Suppressor macrophage (primary cell): ENCODE results near the gene SHOC2.
A peak's percentile ranks its signal among the peaks of the same experiment; 100 is the strongest.
"Not testable (repeated sequence)": the region's sequence is repeated elsewhere in the genome, so short reads cannot be mapped to it uniquely, and the experiment has no call there.

Experiments
- DNase-seq, 4 experiments: peaks; one replicate each; pipeline ENCODE4 v3.0.0-alpha.2; 2020 to 2022

Gene SHOC2

GRCh38 chr10:110901954-110902819 is 17.2 kb upstream of the SHOC2 start:
- peak in 3 of 4 experiments; percentile 15 to 18 (median 18) for DNase-seq

- no peak for DNase-seq
Observed at GRCh38 chr10:110903280-110904278, 15.8 kb upstream of the SHOC2 start.

DNA sequence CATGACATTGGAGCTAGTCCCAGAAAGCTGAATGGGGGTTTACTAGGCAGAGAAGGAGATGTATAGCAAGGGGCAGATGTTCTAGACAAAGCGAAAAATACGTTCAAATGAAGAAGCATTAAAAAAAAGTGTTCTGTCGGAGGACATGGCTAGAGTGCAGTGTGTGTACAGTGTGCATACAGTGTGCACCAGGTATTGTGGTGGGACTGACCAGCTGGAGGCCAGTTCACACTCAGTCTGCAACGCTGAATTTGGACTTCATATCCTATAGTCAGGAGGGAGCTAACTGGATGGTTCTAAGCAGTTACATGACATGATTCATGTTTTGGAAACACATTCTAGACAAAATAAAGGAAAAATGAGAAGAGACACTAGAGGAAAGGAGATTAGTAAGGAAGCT is 9.3 kb upstream of the SHOC2 start:
- DNase-seq = no peak

DNA sequence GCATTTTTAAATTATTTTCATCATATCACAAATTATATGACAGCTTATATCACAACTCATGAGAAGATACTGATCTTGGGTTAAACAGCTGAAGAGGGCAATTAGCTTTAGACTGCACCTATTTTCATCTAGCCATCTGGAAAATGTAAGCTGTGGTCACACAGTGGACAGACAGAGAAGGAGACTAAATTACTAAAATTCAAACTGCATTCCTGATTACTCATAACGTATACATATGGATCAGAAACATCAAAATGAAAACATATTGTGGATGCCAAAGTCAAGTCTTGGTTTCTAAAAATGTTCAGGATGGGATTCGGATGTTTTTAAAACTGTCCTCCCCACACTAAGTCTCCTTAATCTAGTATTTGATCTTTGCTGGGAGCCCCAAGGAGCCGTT is 7.0 kb upstream of the SHOC2 start:
- no peak for DNase-seq

DNA sequence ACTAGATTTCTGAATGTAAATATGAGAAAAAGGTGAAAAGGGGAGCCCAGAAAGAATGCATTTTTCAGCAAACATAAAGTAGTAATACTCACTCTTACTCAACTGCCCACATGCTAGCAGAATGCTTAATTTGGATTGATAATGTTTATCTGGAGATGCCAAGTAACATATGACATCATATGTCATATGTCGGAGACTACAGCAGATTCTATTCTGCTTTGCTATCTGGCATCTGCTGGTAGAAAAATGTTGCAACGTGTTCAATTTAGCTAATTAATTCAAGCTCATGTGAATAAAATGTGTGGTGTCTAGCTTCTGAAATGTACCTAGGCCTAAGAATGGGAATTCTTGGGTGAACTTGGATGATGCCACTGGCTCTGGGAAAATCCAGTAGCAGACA is 5.0 kb upstream of the SHOC2 start:
- DNase-seq = no peak

DNA sequence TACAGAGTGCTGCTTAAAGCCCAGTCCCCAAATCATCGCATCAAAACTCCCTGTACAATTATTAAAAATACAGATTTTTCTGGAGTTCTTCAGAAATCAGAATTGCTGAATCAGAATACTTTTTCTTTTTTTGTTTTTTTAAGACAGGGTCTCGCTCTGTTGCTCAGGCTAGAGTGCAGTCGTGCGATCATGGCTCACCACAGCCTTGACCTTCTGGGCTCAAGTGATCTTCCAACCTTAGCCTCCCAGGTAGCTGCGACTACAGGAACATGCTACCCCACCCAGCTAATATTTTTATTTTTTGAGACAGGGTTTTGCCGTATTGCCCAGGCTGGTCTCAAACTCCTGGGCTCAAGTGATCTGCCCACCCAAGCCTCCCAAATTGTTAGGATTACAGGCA is 4.4 kb upstream of the SHOC2 start:
- no peak for DNase-seq

GRCh38 chr10:110915600-110915999 is 3.8 kb upstream of the SHOC2 start:
- DNase-seq = not testable (repeated sequence)

GRCh38 chr10:110916554-110917346 is 2.7 kb upstream of the SHOC2 start:
- DNase-seq = no peak

DNA sequence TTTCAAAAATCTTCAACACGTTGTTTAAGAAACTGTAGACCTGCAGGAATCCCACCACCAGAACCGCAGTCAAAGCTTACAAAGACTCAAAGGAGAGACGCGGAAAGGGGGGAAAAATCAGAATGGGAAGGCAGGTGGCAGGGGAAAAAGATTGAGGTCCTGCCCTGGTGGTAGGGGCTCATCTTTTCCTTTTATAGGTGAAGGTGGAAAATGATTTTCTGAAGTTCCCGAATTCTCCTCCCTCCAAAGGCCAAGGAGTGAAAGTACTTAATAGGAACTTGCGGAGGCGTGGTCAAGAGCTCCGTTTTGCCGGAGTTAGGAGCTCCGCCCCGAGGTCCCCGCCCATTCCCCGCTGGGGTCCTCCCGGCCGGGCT is 1.1 kb upstream of the SHOC2 start:
- peak; percentile 94 to 98 (median 98) for DNase-seq

DNA sequence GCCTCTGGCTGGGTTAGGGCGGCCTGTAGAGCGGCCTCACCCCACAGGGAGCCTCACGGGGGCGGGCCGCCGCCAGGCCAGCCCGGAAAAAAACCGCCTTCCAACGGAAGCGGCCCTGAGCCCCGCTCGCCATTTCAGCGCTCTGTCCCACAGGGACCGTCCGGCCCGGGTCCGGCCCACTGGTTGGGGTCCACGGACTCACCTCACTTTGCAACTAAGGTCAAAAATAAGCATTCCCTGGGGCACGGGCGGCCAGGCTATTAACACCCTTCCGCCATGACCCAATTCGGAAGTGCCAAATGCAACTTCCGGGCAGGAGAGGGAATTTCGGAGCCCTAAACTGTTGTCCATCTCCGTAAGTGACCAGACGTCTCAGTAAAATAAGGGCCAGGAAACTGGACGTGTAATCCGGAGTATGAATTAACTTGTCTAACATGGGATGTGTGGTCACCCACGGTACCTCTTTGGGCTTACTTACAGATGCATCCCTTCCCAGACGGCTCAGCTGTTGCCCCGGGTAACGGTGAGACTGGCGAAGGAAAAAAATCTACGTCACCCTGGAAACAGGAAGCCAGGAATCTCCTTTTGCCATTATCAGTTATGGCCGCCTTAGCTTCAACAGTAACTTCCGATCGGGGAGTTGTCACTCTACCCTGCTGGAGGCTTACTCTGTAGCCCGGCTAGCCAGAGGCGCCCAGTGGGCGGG is 608 bp upstream of the SHOC2 start, which contains the start of gene BBIP1:
Gene BBIP1 (minus strand): TSS at position 538 of the 706 bp plus-strand sequence. CDS start 1,023 bp downstream, outside the sequence.
- DNase-seq = peak in 1 of 4 experiments; percentile 100

DNA sequence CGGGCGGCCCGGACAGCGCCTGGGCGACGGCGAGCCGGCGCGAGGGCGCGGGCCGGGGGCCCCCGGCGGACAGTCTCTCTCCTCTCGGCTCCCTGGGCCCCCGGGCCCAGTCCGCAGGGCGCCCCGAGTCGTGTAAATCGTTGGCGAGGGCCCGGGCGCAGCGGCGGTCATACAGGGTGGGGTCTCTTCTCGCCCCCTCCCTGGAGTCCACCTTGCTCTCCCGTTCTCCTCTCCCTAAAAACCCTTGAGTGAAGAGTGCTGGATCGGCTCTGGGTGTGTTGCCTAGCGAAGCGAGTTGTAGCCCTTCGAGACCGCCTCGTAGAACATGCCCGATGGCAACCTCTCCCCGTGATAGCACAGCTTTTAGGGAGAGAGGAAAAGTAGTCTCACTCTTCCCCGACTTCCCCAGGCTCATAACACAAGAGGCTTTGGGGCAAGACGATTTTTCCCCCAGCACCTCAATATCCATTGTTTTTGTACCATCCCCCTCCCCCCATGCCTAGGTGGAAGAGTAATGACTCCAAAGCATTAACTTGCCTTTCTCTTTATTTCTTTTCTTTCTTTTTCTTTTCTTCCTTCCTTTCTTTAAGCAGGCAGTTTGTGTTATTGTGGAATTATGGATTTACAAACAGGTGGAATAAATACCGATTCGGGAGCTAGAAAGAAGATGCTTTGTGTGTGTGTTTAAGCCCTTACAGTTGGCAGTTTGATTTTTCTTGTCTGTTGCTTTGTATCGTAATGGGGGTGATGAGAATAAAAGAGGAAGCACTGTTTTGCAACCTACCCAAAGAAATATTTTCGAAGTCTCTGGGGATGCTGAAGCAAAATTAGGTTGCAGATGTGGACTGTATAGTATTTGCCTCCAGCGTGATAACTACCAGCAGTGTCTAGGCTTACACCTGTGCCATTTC is 822 bp downstream of the SHOC2 start:
- peak; percentile 40 to 74 (median 62) for DNase-seq

DNA sequence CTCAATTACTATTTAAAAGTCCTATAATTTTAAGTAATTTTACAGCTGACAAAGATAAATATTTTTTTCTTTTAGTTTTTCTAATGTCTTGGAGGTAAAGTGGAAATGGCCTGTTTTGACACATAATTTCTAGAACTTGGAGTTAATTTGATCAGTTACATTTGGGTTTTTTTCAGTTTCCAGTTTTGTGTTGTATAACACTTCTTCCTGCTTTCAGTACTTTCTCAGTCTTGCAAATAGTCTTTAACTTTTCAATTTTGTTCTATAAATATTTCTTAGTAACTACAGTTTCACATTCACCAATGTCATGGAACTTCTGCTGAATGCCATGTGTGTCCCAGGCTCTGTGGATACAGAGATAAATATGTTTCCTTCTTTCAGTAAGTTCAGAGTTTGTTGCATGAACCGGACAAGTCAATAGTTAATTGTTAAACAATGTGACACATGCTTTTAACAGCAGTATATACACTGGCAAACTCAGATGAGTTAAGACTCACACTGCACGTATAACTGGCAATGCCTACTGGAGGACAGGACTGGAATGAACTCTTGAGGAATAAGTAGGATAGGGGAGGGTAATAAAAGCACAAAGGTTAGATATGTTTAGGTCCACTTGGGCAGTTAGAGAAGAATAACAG is 4.6 kb downstream of the SHOC2 start:
- no peak for DNase-seq

DNA sequence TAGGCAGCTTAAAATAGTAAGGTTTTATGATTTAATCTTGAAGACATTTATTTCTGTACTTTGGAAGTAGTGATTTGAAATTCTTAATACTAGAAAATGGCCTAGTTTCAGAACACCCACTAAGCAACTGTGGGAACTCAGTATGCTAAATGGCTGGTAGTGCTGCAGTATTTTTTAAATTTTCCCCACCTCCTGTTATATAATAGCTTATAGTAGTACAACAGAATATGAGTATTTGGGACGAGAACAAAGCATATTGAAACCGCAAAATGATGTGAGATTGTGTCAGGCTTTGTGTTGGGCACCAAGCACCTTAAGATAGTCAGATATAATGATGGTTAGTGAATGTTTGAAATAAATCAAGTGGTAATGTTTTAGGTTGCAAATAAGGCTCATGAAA is 8.1 kb downstream of the SHOC2 start:
- DNase-seq = no peak

DNA sequence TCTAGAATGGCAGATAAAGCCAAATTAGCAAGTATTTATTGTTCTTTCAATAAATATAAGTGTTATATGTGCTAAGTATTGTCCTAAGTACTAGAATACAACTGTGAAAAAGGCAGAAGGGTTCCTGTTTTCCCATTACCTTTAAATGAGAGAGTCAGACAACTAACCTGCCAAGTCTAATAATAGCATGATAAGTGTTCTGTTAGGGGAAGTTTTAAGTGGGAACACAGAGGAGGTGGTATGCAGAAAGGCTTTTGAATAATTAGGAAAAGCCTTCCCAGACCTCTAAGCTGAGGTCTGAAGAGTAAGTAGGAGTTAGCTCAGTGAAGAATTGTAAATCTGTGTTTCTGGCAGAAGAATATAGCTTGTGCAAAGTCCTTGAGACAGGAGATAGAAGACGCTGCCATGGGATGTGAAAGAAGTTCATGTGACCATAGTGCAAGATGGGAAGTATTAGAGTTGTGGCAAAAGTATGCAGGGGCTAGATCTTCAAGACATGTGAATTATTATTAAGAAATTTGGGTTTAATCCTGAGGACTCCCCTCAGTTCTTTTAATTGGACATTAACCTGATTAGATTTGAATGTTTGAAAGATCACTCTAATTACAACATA is 12.5 kb downstream of the SHOC2 start:
- peak in 2 of 4 experiments; percentile 3 to 30 for DNase-seq

DNA sequence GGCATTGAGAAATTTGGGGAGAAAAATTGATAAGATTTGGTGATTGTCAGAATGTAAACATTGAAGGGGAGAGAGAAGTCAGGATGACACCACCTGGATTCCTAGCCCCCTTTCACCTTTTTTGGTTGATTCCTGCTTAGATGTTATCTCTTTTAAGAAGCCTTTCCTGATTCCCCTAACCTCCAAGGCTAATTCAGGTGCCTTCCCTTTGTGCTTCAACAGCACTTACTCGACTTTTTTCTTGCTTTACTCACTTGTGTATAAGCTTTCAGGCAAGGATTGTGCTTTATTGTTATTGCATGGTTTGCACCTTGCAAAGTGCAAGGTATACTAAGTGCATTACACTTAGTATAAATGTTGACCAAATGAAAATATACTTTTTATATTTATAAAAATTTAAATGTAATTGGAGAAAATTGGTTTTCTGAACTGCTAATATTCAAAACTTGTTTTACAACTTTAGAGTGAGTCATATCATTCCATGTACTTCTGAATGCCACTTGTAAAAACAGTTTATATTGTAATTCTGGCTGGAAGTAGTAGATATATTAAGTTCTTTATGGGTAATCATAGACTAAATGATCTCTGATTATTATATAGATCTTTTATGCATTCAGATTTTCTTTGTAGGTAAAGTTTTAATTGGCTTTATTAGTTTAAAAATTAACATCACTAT is 13.2 kb downstream of the SHOC2 start:
- no peak for DNase-seq

- no peak for DNase-seq
Observed at GRCh38 chr10:110936757-110937156, 17.4 kb downstream of the SHOC2 start.

DNA sequence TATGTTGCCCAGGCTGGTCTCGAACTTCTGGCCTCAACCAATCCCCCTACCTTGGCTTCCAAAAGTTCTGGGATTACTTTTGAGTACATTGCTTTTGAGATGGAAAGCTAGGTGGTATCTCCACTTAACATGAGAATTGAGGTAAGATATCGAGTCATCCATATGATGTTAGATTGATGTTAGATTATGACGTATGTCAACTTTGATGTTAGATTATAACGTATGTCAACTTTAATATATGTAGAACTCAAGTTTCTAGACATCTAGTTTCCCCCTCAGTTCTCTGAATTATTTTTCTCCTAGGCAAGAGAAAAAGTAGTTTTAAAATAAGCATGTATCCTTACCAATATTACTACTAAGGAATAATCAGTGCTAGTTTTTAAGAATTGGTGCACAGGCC is 20.0 kb downstream of the SHOC2 start:
- DNase-seq = no peak

- DNase-seq = peak in 1 of 4 experiments; percentile 13
Observed at GRCh38 chr10:110944792-110945396, 25.5 kb downstream of the SHOC2 start.

DNA sequence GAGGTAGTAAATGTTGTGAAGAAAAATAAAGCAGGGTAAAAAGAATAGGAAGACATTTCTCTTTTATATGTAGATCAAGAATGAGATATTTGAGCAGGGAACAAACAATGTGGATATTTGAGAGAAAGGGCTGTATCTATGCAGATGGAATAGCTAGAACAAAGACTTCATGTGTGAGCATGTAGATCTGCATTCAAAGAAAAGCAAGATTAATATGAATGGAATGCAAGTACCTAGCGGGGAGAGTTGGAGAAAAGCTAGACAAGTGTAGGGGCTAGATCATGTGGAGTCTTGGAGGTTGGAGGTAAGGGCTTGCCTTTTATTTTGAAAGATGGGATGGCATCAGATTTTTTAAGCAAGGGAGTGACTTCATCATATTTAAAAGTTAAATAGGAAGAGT is 27.1 kb downstream of the SHOC2 start:
- no peak for DNase-seq
